ENCODE data around the gene BTD.

DNA sequence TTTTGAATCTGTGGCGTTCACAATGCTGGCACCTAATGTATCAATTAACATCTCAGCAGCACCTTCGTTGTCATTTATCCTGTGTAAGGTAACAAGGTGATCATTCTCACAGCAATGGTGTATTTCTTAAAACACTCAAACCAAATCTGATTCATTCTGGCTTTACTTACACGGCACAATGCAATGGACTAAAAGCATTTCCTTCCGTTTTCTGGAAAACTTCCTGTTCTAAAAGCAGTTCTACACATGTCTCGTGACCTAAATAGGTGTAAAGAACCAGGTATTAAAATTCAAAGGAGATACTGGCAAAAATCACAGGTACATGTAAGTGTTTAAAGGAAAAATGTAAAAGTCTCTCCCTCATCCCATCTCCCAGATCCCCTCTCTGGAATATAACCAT, 77.8 kb downstream of the BTD start:
- TF ChIP-seq CBX2 (IDR thresholded peaks at IDR 0.05; ENCODE audit: borderline replicate concordance, low read depth) = no peak
- TF ChIP-seq, protein P1, sequence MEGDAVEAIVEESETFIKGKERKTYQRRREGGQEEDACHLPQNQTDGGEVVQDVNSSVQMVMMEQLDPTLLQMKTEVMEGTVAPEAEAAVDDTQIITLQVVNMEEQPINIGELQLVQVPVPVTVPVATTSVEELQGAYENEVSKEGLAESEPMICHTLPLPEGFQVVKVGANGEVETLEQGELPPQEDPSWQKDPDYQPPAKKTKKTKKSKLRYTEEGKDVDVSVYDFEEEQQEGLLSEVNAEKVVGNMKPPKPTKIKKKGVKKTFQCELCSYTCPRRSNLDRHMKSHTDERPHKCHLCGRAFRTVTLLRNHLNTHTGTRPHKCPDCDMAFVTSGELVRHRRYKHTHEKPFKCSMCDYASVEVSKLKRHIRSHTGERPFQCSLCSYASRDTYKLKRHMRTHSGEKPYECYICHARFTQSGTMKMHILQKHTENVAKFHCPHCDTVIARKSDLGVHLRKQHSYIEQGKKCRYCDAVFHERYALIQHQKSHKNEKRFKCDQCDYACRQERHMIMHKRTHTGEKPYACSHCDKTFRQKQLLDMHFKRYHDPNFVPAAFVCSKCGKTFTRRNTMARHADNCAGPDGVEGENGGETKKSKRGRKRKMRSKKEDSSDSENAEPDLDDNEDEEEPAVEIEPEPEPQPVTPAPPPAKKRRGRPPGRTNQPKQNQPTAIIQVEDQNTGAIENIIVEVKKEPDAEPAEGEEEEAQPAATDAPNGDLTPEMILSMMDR (IDR thresholded peaks at IDR 0.05) = no peak
- no peak for TF ChIP-seq POLR2A (IDR thresholded peaks at IDR 0.05; ENCODE audit: low read length)
- TF ChIP-seq HDAC2 (IDR thresholded peaks at IDR 0.05) = no peak
- no peak for TF ChIP-seq JUN (IDR thresholded peaks at IDR 0.05)
